ENCODE measurements around the gene GALNT7.

DNA sequence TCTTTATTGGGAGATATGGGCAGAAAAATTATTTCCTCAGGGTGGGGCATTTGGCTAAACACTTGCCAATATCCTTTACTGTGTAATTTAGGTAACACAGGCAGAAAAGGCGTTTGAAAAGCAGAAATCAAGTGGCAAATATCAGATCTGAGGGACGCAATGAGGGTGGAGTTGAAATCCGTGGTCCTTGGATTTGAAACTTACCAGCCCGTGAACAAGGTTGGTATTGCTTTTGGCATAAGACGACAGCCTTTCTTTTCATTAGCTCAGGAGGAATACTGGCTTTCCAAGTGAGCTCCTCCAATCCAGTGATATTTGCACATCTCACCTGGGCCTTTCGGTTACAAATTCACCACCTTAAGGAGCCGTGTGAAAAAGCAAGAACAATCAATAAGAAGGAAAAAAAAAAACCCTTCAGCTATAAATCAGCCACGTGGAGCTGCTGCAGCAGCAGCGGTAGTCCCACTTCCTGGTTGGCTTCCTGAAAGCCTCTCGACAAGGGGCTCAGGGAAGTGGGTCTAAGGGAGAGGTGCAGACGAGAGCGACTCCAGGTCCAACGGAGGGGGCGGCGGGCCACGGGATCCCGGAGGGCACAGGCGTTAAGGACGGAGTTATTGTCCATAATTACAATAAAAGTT lies 734 bp upstream of the GALNT7 start:
- no peak for TF ChIP-seq POLR2A (IDR thresholded peaks at IDR 0.05)
- TF ChIP-seq, protein P1, sequence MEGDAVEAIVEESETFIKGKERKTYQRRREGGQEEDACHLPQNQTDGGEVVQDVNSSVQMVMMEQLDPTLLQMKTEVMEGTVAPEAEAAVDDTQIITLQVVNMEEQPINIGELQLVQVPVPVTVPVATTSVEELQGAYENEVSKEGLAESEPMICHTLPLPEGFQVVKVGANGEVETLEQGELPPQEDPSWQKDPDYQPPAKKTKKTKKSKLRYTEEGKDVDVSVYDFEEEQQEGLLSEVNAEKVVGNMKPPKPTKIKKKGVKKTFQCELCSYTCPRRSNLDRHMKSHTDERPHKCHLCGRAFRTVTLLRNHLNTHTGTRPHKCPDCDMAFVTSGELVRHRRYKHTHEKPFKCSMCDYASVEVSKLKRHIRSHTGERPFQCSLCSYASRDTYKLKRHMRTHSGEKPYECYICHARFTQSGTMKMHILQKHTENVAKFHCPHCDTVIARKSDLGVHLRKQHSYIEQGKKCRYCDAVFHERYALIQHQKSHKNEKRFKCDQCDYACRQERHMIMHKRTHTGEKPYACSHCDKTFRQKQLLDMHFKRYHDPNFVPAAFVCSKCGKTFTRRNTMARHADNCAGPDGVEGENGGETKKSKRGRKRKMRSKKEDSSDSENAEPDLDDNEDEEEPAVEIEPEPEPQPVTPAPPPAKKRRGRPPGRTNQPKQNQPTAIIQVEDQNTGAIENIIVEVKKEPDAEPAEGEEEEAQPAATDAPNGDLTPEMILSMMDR (IDR thresholded peaks at IDR 0.05) = no peak
